Memory B cell (primary cell): Measurements from ENCODE around the gene DNAI1.

Source experiments
- ATAC-seq: fragments of 150-1000 bp; cut with Tn5 transposase; 2 replicates; pipeline ENCODE4 v1.10.0; 2021; ENCODE audit warnings: low read depth, mild to moderate bottlenecking, moderate library complexity
- DNase-seq, 2 donors: peaks; one replicate each; pipeline ENCODE4 v3.0.0; 2022; ENCODE audit warnings: low spot score in 2 of 2
- H3K27ac Mint-ChIP-seq: one replicate; pipeline ENCODE4 v1.8.0; 2022; ENCODE audit warnings: mild to moderate bottlenecking, moderate library complexity, mixed read lengths
- H3K27me3 Mint-ChIP-seq: one replicate; pipeline ENCODE4 v1.8.0; 2022; ENCODE audit warnings: mixed read lengths
- H3K36me3 Mint-ChIP-seq: one replicate; pipeline ENCODE4 v1.8.0; 2022; ENCODE audit warnings: mild to moderate bottlenecking, mixed read lengths
- H3K4me1 Mint-ChIP-seq: one replicate; pipeline ENCODE4 v1.8.0; 2022; ENCODE audit warnings: mixed read lengths
- H3K4me3 Mint-ChIP-seq: one replicate; pipeline ENCODE4 v1.8.0; 2022; ENCODE audit warnings: mild to moderate bottlenecking, moderate library complexity, mixed read lengths
- H3K9me3 Mint-ChIP-seq: one replicate; pipeline ENCODE4 v1.8.0; 2022; ENCODE audit warnings: mixed read lengths

Gene DNAI1

DNA sequence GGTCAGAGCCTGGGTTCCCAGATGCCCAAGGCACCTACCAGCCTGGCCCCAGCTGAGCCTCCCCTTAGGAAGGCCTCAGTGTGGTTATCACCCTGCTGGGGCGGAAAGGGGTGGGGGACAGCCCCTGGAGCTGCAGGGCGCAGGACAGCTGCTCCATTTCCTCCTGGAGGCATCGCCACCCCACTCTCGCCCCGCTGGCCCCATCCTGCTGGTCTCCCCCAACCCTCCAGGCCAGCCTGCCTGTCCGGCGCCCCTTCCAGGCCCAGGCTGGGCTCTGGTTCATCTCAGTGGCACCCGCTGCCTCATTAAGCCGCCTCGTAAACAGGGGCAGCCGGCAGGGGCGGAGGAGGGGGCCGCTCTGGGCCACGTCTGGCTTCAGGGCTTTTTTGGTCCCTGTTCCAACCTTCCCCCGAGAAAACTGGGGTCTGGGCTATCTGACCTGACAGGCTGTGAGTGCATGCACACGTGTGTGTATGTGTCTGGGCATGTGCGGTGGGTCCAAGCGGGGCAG is 95.0 kb downstream of the DNAI1 start:
- Mint-ChIP-seq H3K36me3 (no peaks in the 10 kb centered on the region), H3K4me1 (no peaks in the 10 kb centered on the region), H3K4me3 (no peak overlapping the region), H3K9me3 (no peaks in the 10 kb centered on the region), H3K27ac (no peak overlapping the region), H3K27me3 (peaks cover 24% of the 10 kb centered on the region)
- ATAC-seq (no peak), DNase-seq (no peak)

DNA sequence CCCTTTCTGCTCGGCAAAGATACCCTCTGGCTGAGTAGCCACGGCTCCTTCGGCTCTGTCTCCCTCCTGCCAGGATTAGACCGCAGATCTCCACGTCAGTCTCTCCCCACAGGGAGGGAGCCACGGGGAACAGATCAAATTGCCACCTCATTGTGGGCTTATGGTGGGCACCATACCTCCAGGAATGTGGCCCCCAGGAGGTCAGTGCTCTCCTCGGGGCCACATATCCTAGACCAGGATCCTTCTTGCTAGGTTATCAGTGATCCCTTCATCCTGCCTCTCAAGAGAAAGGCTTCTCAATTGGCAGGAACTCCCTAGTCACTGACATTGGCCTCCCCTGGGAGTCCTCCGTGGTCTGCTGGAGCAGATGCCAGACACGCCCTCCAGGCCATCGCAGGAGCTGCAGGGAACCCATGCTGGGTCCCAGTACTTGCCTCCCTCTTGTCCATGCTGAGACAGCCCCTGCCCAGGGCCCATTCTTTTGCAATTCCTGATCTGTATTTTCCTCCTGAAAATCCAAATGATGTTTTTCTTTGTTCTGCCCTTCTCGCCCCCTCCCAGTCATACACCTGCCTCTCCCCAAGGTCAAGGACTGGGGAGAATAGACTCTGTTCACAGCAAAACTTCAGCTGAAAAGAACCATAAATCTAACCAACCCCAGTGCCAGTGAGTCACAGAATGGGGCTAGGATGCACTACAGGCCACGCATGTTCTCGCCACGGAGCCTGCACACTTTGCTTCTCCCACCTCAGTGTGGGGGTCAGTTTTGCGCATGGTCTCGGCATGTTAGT is 95.8 kb downstream of the DNAI1 start:
- H3K4me3 Mint-ChIP-seq = no peak overlapping the region
- DNase-seq = no peak
- ATAC-seq = no peak
- no peaks in the 10 kb centered on the region for H3K36me3 Mint-ChIP-seq
- H3K27me3 Mint-ChIP-seq = peaks cover 28% of the 10 kb centered on the region
- H3K9me3 Mint-ChIP-seq = no peaks in the 10 kb centered on the region
- H3K27ac Mint-ChIP-seq = no peak overlapping the region
- no peaks in the 10 kb centered on the region for H3K4me1 Mint-ChIP-seq

DNA sequence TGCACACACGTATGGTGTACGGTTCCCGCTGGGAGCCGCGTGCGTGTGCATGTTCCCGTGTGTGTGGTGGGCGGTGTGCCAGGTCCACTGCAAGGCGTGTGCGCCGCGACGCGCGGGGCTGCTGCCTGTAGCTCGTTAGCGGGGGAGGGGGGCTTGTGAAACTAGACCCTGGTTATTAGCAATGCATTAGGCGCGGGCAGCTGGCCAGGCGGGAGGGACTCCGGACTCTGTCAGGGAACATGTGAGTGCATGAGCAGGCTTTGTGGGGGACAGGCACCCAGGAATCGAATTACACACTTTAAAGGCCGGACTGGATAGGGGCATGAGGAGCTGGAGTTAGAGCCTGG is 96.4 kb downstream of the DNAI1 start:
- H3K4me1 Mint-ChIP-seq = no peaks in the 10 kb centered on the region
- peaks cover 30% of the 10 kb centered on the region for H3K27me3 Mint-ChIP-seq
- H3K27ac Mint-ChIP-seq = no peak overlapping the region

DNA sequence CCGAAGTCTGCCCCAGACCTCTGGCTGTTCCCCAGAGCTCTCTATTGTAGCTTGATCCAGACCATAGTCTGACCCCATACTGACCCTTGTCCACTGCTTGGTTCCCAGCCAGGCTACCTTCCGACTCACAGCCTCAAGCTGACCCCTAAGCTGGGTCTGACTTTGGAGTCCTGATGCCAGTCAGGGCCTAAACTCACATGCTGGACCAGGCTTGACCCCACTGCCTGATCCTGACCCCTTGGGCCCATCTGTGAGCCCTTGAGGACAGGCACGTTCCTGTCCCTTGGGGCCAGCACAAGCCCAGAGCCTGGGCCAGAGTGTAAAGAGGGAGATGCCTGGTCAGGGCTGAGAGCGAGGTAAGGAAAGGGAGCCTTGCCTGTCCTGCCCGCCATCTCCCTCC is 96.9 kb downstream of the DNAI1 start:
- ATAC-seq (no peak), DNase-seq (no peak)
- H3K27me3 Mint-ChIP-seq = peaks cover 34% of the 10 kb centered on the region
- H3K27ac Mint-ChIP-seq = no peak overlapping the region
- H3K4me1 Mint-ChIP-seq = no peaks in the 10 kb centered on the region
- no peaks in the 10 kb centered on the region for H3K9me3 Mint-ChIP-seq
- H3K36me3 Mint-ChIP-seq = no peaks in the 10 kb centered on the region
- no peak overlapping the region for H3K4me3 Mint-ChIP-seq

More for the DNA sequence above, 96.4 kb downstream of the DNAI1 start:
- H3K4me3 Mint-ChIP-seq = no peak overlapping the region
- H3K9me3 Mint-ChIP-seq = no peaks in the 10 kb centered on the region
- no peaks in the 10 kb centered on the region for H3K36me3 Mint-ChIP-seq
- DNase-seq (no peak), ATAC-seq (no peak)

DNA sequence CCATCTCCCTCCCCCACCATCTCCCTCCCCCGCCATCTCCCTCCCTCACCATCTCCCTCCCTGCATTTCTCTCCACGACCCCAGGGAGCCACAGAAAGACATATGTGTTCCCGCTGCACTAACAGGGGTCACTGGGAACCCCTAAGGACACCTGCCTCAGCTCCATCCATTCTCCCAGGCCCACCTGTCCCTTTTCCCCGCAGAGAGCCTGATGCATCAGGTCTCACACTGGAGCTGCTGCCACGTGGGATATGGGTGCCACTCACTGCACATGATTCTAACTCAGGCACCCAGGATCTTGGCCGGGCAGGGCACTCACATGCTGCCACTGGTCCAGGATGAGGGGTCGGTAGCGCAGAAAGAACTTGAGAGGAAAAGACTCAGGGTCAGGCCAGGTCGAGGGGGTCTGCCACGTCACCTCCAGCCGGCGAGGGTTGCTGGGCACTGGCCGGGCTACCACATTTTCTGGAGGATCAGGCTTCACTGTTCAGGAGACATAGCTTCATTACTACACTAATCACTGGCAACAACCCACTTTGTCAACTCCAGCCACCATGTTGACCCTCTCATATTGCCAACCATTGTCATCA is 97.4 kb downstream of the DNAI1 start:
- H3K27ac Mint-ChIP-seq = no peak overlapping the region
- ATAC-seq (no peak), DNase-seq (no peak)
- H3K27me3 Mint-ChIP-seq = peaks cover 34% of the 10 kb centered on the region
- H3K4me3 Mint-ChIP-seq = no peak overlapping the region
- H3K4me1 Mint-ChIP-seq = no peaks in the 10 kb centered on the region
- no peaks in the 10 kb centered on the region for H3K36me3 Mint-ChIP-seq
- H3K9me3 Mint-ChIP-seq = no peaks in the 10 kb centered on the region

DNA sequence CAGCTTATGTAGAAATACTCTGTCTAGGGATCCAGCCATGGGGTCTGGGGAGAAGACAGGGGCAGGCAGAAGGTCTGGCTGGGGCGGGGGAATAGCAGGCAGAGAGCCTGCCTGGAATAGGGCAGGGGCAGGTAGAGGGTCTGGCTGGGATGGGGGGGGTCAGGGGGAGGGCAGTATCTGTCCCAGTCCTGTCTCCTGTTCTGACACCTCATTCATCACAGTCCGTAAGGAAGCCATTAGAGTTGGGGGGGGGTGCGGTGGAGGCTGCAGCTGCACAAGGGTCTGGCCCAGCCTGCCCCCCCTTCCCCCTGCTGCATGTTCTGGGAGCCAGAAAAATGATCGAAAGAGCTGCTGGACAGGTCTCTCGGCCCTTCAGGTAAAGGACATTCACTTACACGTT is 98.3 kb downstream of the DNAI1 start:
- Mint-ChIP-seq H3K4me3 (no peak overlapping the region), H3K4me1 (no peaks in the 10 kb centered on the region), H3K27ac (no peak overlapping the region), H3K9me3 (no peaks in the 10 kb centered on the region), H3K27me3 (peaks cover 32% of the 10 kb centered on the region), H3K36me3 (no peaks in the 10 kb centered on the region)
- no peak for DNase-seq
- no peak for ATAC-seq

DNA sequence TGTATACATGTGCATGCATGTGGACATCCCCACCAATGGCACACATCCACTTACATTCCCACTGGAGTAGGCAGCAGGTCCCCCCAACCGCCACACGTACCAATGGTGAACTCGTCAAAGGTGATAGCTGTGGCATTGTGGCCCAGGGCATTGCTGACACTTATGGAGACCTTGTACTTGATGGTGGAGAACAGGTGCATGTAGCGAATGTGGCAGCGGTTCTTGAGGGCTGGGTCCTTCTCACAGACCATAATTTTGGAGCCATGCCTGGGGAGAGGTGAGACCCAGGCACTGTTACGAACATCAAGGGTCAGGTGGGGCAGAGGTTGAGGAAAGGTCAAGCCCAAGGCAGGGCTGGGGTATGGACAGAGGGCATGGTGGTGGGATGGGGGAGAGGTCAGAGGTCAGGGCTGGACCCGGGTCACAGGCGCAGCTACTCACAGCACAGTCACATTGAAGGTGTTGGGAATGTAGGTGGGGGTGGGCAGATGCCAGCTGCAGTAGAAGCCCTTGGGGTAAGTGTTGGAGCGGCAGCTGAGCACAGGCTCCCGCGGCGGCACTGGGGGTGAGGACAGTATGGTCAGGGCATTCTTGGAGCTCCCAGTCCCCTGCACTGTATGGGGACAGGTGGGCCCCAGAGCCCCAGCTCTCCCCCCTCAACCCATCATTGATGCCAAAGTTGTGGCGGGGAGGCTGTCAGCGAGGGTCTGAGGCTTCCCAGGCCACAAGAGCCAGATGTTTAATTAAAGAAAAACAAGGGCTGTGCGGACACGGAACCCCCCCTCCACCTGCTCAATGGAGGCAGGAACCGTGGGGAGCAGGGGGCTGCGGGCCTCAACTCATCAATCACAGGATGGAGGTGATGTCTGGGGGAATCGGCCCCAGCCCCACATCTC is 99.1 kb downstream of the DNAI1 start:
- ATAC-seq (no peak), DNase-seq (no peak)
- peaks cover under 1% of the 10 kb centered on the region for H3K36me3 Mint-ChIP-seq
- peaks cover 31% of the 10 kb centered on the region for H3K27me3 Mint-ChIP-seq
- H3K9me3 Mint-ChIP-seq = no peaks in the 10 kb centered on the region
- no peaks in the 10 kb centered on the region for H3K4me1 Mint-ChIP-seq
- no peak overlapping the region for H3K4me3 Mint-ChIP-seq
- no peak overlapping the region for H3K27ac Mint-ChIP-seq

DNA sequence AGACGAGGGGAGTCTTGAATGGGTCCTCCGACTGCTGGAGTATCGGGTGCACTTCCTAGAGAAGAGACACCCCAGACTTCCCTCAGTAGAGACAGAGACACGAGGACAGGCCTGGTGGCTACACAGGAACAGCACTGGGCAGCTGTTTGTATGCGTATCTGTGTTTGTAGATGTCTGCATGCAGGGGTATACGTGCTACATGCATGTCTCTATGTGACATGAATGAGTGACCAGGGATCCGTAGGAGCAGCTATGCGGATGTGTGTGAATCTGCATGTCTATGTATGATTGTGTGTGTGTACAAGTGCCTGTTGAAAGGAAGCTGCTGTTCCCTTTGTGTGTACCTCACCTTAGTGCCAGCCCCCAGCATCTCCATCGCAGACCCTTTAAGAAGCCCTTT is 99.8 kb downstream of the DNAI1 start:
- Mint-ChIP-seq H3K9me3 (no peaks in the 10 kb centered on the region), H3K4me3 (no peak overlapping the region), H3K27ac (no peak overlapping the region), H3K36me3 (peaks cover 2% of the 10 kb centered on the region), H3K4me1 (no peaks in the 10 kb centered on the region), H3K27me3 (peaks cover 32% of the 10 kb centered on the region)
- no peak for ATAC-seq
- no peak for DNase-seq

DNA sequence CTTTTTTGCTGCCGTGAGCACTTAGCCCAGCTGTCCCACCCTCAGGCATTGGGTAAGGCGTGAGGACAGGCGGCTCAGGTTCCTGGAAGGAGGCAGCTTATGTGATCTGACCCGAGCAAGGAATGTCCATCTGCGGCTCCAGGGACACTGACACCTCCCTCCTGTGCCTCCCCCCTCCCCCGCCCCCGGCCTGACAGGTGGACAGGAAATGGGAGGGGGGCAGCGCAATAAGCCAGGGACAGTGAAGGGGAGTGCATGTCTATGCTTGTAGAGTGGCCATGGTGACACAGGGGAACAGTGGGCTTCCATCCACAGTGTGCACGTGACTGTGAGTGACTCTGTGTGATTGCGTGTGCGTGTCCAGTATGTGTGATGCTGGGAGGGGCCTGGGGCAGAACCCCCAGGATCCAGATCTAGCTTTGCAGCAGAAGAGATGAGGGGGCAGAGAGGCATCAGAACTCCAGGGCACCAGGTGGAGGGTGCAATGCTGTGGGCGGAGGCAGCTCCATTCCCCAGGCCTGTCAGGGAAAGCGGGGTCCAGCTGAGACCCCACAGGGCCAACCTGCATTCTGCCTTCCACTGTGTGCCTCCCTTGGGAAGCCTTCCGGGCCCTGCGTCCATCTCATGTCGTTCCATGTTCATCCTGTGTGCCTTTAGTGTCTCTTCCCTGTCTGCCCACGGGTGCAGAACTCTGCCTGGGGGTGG is 100.5 kb downstream of the DNAI1 start:
- H3K27ac Mint-ChIP-seq = no peak overlapping the region
- no peak overlapping the region for H3K4me3 Mint-ChIP-seq
- H3K36me3 Mint-ChIP-seq = peaks cover 2% of the 10 kb centered on the region

DNA sequence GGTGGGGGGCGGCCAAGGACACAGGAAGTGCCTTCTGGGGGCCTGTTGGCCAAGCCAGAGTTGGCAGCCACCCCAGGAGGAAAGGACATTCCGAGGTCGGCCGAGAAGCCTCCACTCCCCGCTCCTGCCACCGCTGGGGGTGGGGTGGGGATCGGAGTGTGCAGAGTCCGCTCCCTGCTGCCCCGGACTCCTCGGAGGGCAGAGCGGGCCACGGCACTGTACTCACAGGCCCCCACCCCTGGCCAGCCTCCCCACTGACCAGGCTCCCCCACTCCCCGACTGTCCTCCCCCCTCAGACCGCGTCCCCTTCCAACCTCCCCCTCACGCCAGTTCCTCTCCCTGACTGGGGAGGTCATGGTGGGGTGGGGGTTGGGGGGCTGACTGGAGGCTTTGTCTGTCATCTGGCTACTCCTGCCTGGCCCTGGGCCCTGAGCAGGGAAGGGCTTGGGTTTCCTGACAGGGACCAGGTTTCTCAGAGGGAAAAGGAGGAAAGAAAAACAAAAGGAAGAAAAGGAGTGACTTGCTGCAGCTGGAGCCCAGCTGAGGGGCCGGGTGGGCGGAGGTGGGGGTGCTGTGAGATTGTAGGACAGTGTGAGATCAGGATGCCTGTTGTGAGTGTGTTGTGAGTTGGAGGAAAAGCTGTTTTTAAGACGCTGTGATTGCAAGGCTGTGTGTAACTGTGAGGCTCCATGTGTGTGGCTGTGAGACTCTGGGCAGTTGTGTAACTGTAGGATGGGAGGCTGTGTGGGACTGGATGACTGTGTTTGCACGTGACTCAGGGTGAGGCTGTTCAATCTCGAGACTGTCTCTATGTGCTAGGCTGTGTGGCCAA is 101.2 kb downstream of the DNAI1 start:
- no peaks in the 10 kb centered on the region for H3K4me1 Mint-ChIP-seq
- ATAC-seq (no peak), DNase-seq (no peak)
- no peak overlapping the region for H3K27ac Mint-ChIP-seq
- H3K9me3 Mint-ChIP-seq = no peaks in the 10 kb centered on the region
- peaks cover 39% of the 10 kb centered on the region for H3K27me3 Mint-ChIP-seq
- H3K4me3 Mint-ChIP-seq = no peak overlapping the region
- peaks cover 2% of the 10 kb centered on the region for H3K36me3 Mint-ChIP-seq

More for the DNA sequence above, 100.5 kb downstream of the DNAI1 start:
- no peaks in the 10 kb centered on the region for H3K9me3 Mint-ChIP-seq
- no peak for ATAC-seq
- peaks cover 39% of the 10 kb centered on the region for H3K27me3 Mint-ChIP-seq
- H3K4me1 Mint-ChIP-seq = no peaks in the 10 kb centered on the region
- DNase-seq = no peak

DNA sequence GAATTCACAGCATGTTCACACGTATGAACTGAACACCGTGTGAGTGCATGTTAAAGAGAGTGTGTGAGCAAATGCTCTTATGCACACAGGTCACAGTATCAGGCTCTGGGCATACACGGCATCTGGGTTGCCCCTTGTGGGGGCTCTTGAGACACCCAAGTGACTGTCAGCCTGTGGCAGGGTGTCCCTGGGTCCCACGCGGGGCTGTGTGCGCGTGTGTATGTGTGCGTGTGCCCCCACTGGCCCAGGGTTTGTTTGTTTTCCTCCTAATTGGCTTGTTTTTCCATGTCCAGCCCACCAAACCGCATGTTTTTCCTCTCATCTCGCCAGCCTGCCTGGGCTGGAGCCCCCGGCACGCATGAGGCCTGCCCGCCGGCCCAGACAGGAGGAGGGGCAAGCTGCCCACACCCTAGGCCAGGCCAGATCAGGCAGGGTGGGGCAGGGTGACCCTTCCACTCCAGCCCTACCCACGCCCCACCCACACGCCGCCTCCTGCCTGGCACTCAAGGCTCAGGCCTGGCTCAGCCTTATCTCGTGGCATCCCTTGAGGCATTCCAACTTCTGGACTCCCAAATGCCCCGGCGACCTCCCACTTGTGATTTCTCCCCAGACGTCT is 102.1 kb downstream of the DNAI1 start:
- H3K4me1 Mint-ChIP-seq = no peaks in the 10 kb centered on the region
- H3K27me3 Mint-ChIP-seq = peaks cover 44% of the 10 kb centered on the region
- no peak for DNase-seq
- no peak overlapping the region for H3K4me3 Mint-ChIP-seq
- no peaks in the 10 kb centered on the region for H3K9me3 Mint-ChIP-seq
- ATAC-seq = no peak
- H3K27ac Mint-ChIP-seq = no peak overlapping the region
- peaks cover 2% of the 10 kb centered on the region for H3K36me3 Mint-ChIP-seq

DNA sequence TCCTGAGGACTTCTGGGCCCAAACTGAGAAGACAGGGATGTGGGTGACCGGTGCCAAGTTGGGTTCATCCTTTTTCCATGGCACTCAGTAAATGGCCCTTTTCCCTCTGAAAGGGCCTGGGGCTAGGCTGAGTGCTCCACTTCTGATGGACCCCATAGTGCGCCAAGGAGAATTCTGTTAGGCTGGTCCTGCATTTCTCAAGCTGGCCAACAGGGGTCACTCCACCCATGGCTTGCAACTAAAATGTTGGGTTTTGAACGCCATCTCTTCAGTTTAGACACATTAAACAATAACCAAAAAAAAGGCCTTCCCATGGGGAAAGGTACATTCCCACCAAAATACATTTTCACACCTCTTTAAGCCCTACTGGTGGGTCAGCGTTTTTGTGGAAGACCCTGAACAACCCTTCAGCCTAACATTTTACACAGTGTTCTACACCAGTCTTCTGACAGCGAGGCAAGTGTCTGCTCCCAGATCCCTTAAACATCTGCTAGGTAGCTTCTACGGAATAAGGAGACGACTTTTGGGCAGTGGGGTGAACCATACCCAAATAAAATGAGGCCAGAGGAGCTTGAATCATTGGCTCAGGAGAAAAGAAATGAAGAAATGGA is 103.6 kb downstream of the DNAI1 start:
- peaks cover 45% of the 10 kb centered on the region for H3K27me3 Mint-ChIP-seq
- DNase-seq = no peak
- H3K4me1 Mint-ChIP-seq = no peaks in the 10 kb centered on the region
- ATAC-seq = no peak
- H3K4me3 Mint-ChIP-seq = no peak overlapping the region
- no peak overlapping the region for H3K27ac Mint-ChIP-seq
- H3K36me3 Mint-ChIP-seq = peaks cover 2% of the 10 kb centered on the region
- no peaks in the 10 kb centered on the region for H3K9me3 Mint-ChIP-seq
